ENCODE data around the gene RERG. TPM values are rescaled to one million over a fixed set of nuclear protein-coding genes. Genes with fewer than 3 reads are reported as not detected.

Gene RERG
- total and polyA plus RNA-seq, 2 experiments from 2014 or later: not detected

- no peak for DNase-seq
- Histone ChIP-seq H3K79me2 (ENCODE audit: insufficient read depth) (no peaks in the 10 kb centered on the region), H3K4me1 (ENCODE audit: insufficient read depth) (no peaks in the 10 kb centered on the region), H3K4me2 (ENCODE audit: unreplicated experiment) (no peak overlapping the region), H3K36me3 (ENCODE audit: low read depth) (no peaks in the 10 kb centered on the region), H3F3A (ENCODE audit: insufficient read depth) (no peaks in the 10 kb centered on the region), H3K9ac (no peak overlapping the region), H4K20me1 (ENCODE audit: insufficient read depth) (no peaks in the 10 kb centered on the region), H2AFZ (no peak overlapping the region), H3K4me3 (no peak overlapping the region), H3K9me2 (ENCODE audit: insufficient read depth) (no peaks in the 10 kb centered on the region), H3K9me3 (ENCODE audit: low read depth) (no peaks in the 10 kb centered on the region), H3K27ac (no peak overlapping the region), H3K27me3 (replicated peaks; ENCODE audit: insufficient read depth) (peaks cover 12% of the 10 kb centered on the region; the same call in 1 of the 2 replicates)
- TF ChIP-seq EZH2 (IDR thresholded peaks at IDR 0.05; ENCODE audit: insufficient read depth, poor library complexity, severe bottlenecking) (no peak), EZH2phosphoT487 (IDR thresholded peaks at IDR 0.05; ENCODE audit: insufficient read depth, low read depth) (no peak)
- WGBS, 2 experiments (ENCODE audit: low coverage in 1 of 2, low lambda C conversion rate in 2 of 2, missing lambda C conversion rate in 2 of 2): 43 to 56% methylated on average over 3 of the region's 3 CpGs
- in situ Hi-C loops (cut with MboI): no loop called here
Observed at GRCh38 chr12:15243102-15243501, 21.9 kb upstream of the RERG start.

DNA sequence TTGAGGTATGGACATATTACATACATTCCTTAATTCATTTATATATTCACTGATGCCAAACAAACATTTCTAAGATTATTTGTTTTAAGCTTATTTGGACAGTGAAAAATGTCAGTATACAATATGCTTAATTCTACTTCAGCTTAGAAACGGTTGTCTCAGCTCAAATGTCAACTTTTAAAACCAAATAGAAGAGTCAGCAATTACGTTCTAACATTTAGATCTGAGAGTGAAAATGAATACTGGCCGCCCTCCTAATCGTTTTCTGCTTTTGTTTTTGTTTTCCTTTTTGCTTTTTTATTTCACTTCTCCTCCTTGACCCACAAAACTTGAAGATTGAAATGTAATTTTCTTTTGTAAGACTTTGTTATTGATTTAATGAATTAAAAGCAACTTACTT is 19.7 kb upstream of the RERG start:
- Histone ChIP-seq H4K20me1 (ENCODE audit: insufficient read depth) (no peaks in the 10 kb centered on the region), H3K9me2 (ENCODE audit: insufficient read depth) (no peaks in the 10 kb centered on the region), H3K9me3 (ENCODE audit: low read depth) (no peaks in the 10 kb centered on the region), H3K4me2 (ENCODE audit: unreplicated experiment) (no peak overlapping the region), H3K27me3 (replicated peaks; ENCODE audit: insufficient read depth) (peaks cover 25% of the 10 kb centered on the region), H3K4me1 (ENCODE audit: insufficient read depth) (no peaks in the 10 kb centered on the region), H3F3A (ENCODE audit: insufficient read depth) (no peaks in the 10 kb centered on the region), H3K27ac (no peak overlapping the region), H3K4me3 (no peak overlapping the region), H3K36me3 (ENCODE audit: low read depth) (no peaks in the 10 kb centered on the region), H3K9ac (no peak overlapping the region), H3K79me2 (ENCODE audit: insufficient read depth) (no peaks in the 10 kb centered on the region), H2AFZ (no peak overlapping the region)
- TF ChIP-seq EZH2phosphoT487 (IDR thresholded peaks at IDR 0.05; ENCODE audit: insufficient read depth, low read depth) (no peak), EZH2 (IDR thresholded peaks at IDR 0.05; ENCODE audit: insufficient read depth, poor library complexity, severe bottlenecking) (no peak)
- no peak for DNase-seq
- WGBS, 2 experiments (ENCODE audit: low coverage in 1 of 2, low lambda C conversion rate in 2 of 2, missing lambda C conversion rate in 2 of 2): 28 to 35% methylated on average over 4 of the region's 4 CpGs
- in situ Hi-C loops (cut with MboI): no loop called here

GRCh38 chr12:15234508-15234907 is 13.3 kb upstream of the RERG start:
- no peaks in the 10 kb centered on the region for H3F3A ChIP-seq (ENCODE audit: insufficient read depth)
- no peaks in the 10 kb centered on the region for H3K4me1 ChIP-seq (ENCODE audit: insufficient read depth)
- H2AFZ ChIP-seq: no peak overlapping the region
- no peak overlapping the region for H3K9ac ChIP-seq
- H3K36me3 ChIP-seq (ENCODE audit: low read depth): no peaks in the 10 kb centered on the region
- TF ChIP-seq EZH2phosphoT487 (IDR thresholded peaks at IDR 0.05; ENCODE audit: insufficient read depth, low read depth) (no peak), EZH2 (IDR thresholded peaks at IDR 0.05; ENCODE audit: insufficient read depth, poor library complexity, severe bottlenecking) (no peak)
- H3K9me2 ChIP-seq (ENCODE audit: insufficient read depth): no peaks in the 10 kb centered on the region
- H3K4me3 ChIP-seq: no peak overlapping the region
- WGBS, 2 experiments (ENCODE audit: low coverage in 1 of 2, low lambda C conversion rate in 2 of 2, missing lambda C conversion rate in 2 of 2): 70 to 73% methylated on average over 4 of the region's 4 CpGs
- no peaks in the 10 kb centered on the region for H3K9me3 ChIP-seq (ENCODE audit: low read depth)
- peaks cover 51% of the 10 kb centered on the region for H3K27me3 ChIP-seq (replicated peaks; ENCODE audit: insufficient read depth)
- no peaks in the 10 kb centered on the region for H3K79me2 ChIP-seq (ENCODE audit: insufficient read depth)
- in situ Hi-C loops (cut with MboI): no loop called here
- no peak overlapping the region for H3K4me2 ChIP-seq (ENCODE audit: unreplicated experiment)
- H4K20me1 ChIP-seq (ENCODE audit: insufficient read depth): no peaks in the 10 kb centered on the region
- DNase-seq: no peak
- no peak overlapping the region for H3K27ac ChIP-seq

DNA sequence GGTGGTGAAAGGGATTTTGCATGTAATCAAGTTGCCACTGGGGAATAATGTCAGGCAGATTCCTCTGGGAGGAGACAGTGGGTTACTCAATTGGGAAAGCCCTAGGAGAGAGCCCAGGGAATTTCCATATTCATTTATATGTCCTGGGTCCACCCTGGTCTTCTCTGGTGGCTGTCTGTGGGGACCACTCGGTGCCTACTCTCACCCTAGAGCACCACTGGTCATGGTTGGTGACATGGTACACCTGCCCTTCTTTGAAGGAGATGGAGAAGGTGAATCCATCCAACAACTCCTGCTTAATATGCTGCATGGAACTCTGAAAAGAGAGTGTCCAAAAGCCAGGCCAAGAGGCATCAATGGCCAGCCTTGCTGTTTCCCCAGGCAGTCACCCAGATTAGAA is 12.8 kb upstream of the RERG start:
- Histone ChIP-seq H3K4me3 (no peak overlapping the region), H3K9ac (no peak overlapping the region), H4K20me1 (ENCODE audit: insufficient read depth) (no peaks in the 10 kb centered on the region), H3K9me2 (ENCODE audit: insufficient read depth) (no peaks in the 10 kb centered on the region), H3K9me3 (ENCODE audit: low read depth) (no peaks in the 10 kb centered on the region), H3K36me3 (ENCODE audit: low read depth) (no peaks in the 10 kb centered on the region), H2AFZ (no peak overlapping the region), H3K4me1 (ENCODE audit: insufficient read depth) (no peaks in the 10 kb centered on the region), H3K27ac (no peak overlapping the region), H3F3A (ENCODE audit: insufficient read depth) (no peaks in the 10 kb centered on the region), H3K79me2 (ENCODE audit: insufficient read depth) (no peaks in the 10 kb centered on the region), H3K27me3 (replicated peaks; ENCODE audit: insufficient read depth) (peaks cover 56% of the 10 kb centered on the region), H3K4me2 (ENCODE audit: unreplicated experiment) (no peak overlapping the region)
- 13 to 15% methylated on average over 1 of the region's 1 CpG for WGBS, 2 experiments (ENCODE audit: low coverage in 1 of 2, low lambda C conversion rate in 2 of 2, missing lambda C conversion rate in 2 of 2)
- no peak for DNase-seq
- TF ChIP-seq EZH2phosphoT487 (IDR thresholded peaks at IDR 0.05; ENCODE audit: insufficient read depth, low read depth): no peak
- no peak for TF ChIP-seq EZH2 (IDR thresholded peaks at IDR 0.05; ENCODE audit: insufficient read depth, poor library complexity, severe bottlenecking)
- in situ Hi-C loops (cut with MboI): no loop called here

- H3K79me2 ChIP-seq (ENCODE audit: insufficient read depth): no peaks in the 10 kb centered on the region
- peaks cover 59% of the 10 kb centered on the region for H3K27me3 ChIP-seq (replicated peaks; ENCODE audit: insufficient read depth)
- no peak overlapping the region for H3K4me3 ChIP-seq
- TF ChIP-seq EZH2 (IDR thresholded peaks at IDR 0.05; ENCODE audit: insufficient read depth, poor library complexity, severe bottlenecking) (no peak), EZH2phosphoT487 (IDR thresholded peaks at IDR 0.05; ENCODE audit: insufficient read depth, low read depth) (no peak)
- H3K9ac ChIP-seq: no peak overlapping the region
- no peaks in the 10 kb centered on the region for H3F3A ChIP-seq (ENCODE audit: insufficient read depth)
- H3K9me3 ChIP-seq (ENCODE audit: low read depth): no peaks in the 10 kb centered on the region
- H3K36me3 ChIP-seq (ENCODE audit: low read depth): no peaks in the 10 kb centered on the region
- H4K20me1 ChIP-seq (ENCODE audit: insufficient read depth): no peaks in the 10 kb centered on the region
- DNase-seq: no peak
- no peaks in the 10 kb centered on the region for H3K4me1 ChIP-seq (ENCODE audit: insufficient read depth)
- H3K27ac ChIP-seq: no peak overlapping the region
- H3K4me2 ChIP-seq (ENCODE audit: unreplicated experiment): no peak overlapping the region
- in situ Hi-C loops (cut with MboI): no loop called here
- H2AFZ ChIP-seq: no peak overlapping the region
- WGBS, 2 experiments (ENCODE audit: low coverage in 1 of 2, low lambda C conversion rate in 2 of 2, missing lambda C conversion rate in 2 of 2): 0 to 5% methylated on average over 1 of the region's 1 CpG
- H3K9me2 ChIP-seq (ENCODE audit: insufficient read depth): no peaks in the 10 kb centered on the region
Observed at GRCh38 chr12:15232959-15233358, 11.7 kb upstream of the RERG start.
